ENCODE results near the gene PDGFD. TPM values are rescaled to one million over a fixed set of nuclear protein-coding genes. Genes with fewer than 3 reads are reported as not detected.

The PDGFD gene
- total RNA-seq, 2 experiments from 2014 or later, result 0.20 TPM; not detected in 1

DNA sequence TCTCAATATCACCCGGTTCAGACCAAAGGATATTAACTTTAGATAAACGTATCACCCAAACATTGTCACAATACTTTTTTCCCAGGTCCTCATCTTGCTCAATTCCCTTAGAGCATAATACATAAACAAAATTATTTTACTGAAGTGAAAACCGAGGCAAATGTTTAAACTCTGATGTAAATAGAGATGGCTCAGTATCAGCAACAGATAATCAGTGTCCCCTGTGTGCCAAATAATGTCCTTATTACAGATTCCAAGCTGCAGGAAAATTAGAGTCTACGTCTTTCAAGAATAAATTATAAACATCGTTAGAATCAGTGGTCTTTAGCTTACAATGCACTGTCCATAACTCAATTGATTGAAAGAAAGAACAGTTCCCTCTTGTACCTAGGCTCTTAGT lies 77.3 kb downstream of the PDGFD start:
- no peaks in the 10 kb centered on the region for H3K36me3 Mint-ChIP-seq (ENCODE audit: low read depth)
- CTCF ChIA-PET, result no interaction called here
- intact Hi-C loops (cut with micrococcal nuclease), result no loop called here

GRCh38 chr11:104078995-104079394 lies 85.0 kb downstream of the PDGFD start:
- DNase-seq, result no peak
- POLR2A ChIA-PET, result no interaction called here
- TF ChIP-seq CTCF (IDR thresholded peaks at IDR 0.05), result no peak
- H3K4me3 Mint-ChIP-seq, result no peak overlapping the region
- ATAC-seq, result no peak
- CTCF ChIA-PET, result no interaction called here
- intact Hi-C loops (cut with micrococcal nuclease), result no loop called here
- no peaks in the 10 kb centered on the region for H3K9me3 Mint-ChIP-seq
- H3K27me3 Mint-ChIP-seq, result no peaks in the 10 kb centered on the region
- no peaks in the 10 kb centered on the region for H3K36me3 Mint-ChIP-seq (ENCODE audit: low read depth)
- H3K27ac Mint-ChIP-seq, result no peak overlapping the region
- no peaks in the 10 kb centered on the region for H3K4me1 Mint-ChIP-seq (ENCODE audit: low read depth)

More for the DNA sequence above, 77.3 kb downstream of the PDGFD start:
- Mint-ChIP-seq H3K9me3 (no peaks in the 10 kb centered on the region), H3K27me3 (no peaks in the 10 kb centered on the region), H3K4me3 (no peak overlapping the region), H3K4me1 (ENCODE audit: low read depth) (no peaks in the 10 kb centered on the region), H3K27ac (no peak overlapping the region)
- no peak for TF ChIP-seq CTCF (IDR thresholded peaks at IDR 0.05)
- ATAC-seq (no peak), DNase-seq (no peak)
- POLR2A ChIA-PET, result no interaction called here

- POLR2A ChIA-PET, result no interaction called here
- intact Hi-C loops (cut with micrococcal nuclease), result no loop called here
- H3K4me1 Mint-ChIP-seq (ENCODE audit: low read depth), result no peaks in the 10 kb centered on the region
Observed at GRCh38 chr11:104078245-104078644, 85.7 kb downstream of the PDGFD start.

GRCh38 chr11:104076455-104076854 lies 87.5 kb downstream of the PDGFD start:
- intact Hi-C loops (cut with micrococcal nuclease), result no loop called here
- Mint-ChIP-seq H3K27ac (no peak overlapping the region), H3K27me3 (peaks cover 2% of the 10 kb centered on the region), H3K4me3 (no peak overlapping the region), H3K4me1 (ENCODE audit: low read depth) (no peaks in the 10 kb centered on the region), H3K9me3 (no peaks in the 10 kb centered on the region), H3K36me3 (ENCODE audit: low read depth) (no peaks in the 10 kb centered on the region)
- DNase-seq, result no peak
- TF ChIP-seq CTCF (IDR thresholded peaks at IDR 0.05), result no peak
- ChIA-PET CTCF (no interaction called here), POLR2A (no interaction called here)
- ATAC-seq, result no peak

More at GRCh38 chr11:104078245-104078644, 85.7 kb downstream of the PDGFD start:
- Mint-ChIP-seq H3K27ac (no peak overlapping the region), H3K27me3 (peaks cover 2% of the 10 kb centered on the region), H3K4me3 (no peak overlapping the region), H3K9me3 (no peaks in the 10 kb centered on the region), H3K36me3 (ENCODE audit: low read depth) (no peaks in the 10 kb centered on the region)
- DNase-seq (no peak), ATAC-seq (no peak)
- TF ChIP-seq CTCF (IDR thresholded peaks at IDR 0.05), result no peak
- CTCF ChIA-PET, result no interaction called here

GRCh38 chr11:104075706-104076105 lies 88.2 kb downstream of the PDGFD start:
- TF ChIP-seq CTCF (IDR thresholded peaks at IDR 0.05), result no peak
- CTCF ChIA-PET, result no interaction called here
- no peaks in the 10 kb centered on the region for H3K9me3 Mint-ChIP-seq
- no peaks in the 10 kb centered on the region for H3K36me3 Mint-ChIP-seq (ENCODE audit: low read depth)
- no peaks in the 10 kb centered on the region for H3K4me1 Mint-ChIP-seq (ENCODE audit: low read depth)
- no peak overlapping the region for H3K4me3 Mint-ChIP-seq
- POLR2A ChIA-PET, result no interaction called here
- no peak overlapping the region for H3K27ac Mint-ChIP-seq
- ATAC-seq, result no peak
- intact Hi-C loops (cut with micrococcal nuclease), result no loop called here
- peaks cover 2% of the 10 kb centered on the region for H3K27me3 Mint-ChIP-seq
- no peak for DNase-seq
